Endothelial cell of umbilical vein (primary cell): ENCODE measurements around the gene UBE2Q2. TPM values are rescaled to one million over a fixed set of nuclear protein-coding genes. Genes with fewer than 3 reads are reported as not detected.
"Not testable (repeated sequence)": the region's sequence is repeated elsewhere in the genome, so short reads cannot be mapped to it uniquely, and the experiment has no call there.

Source experiments
- BruUV-seq: library from RNA; stranded (reverse); fragments of 400-500 nt; replicated peaks from 2 replicates; lab custom pipeline; 2021; lab: Mats Ljungman, UMichigan
- CTCF ChIA-PET: fragments of 300-600, 350-600 bp; sonication (Branson Sonifier 250); formaldehyde crosslinking; loops from one replicate; lab custom pipeline; 2021; ENCODE audit warnings: antibody characterized with exemption, inconsistent platforms; lab: Charles Lee
- POLR2A ChIA-PET: fragments of 300-600, 350-600 bp; sonication (Branson Sonifier 250); formaldehyde crosslinking; loops from one replicate; lab custom pipeline; 2021; ENCODE audit warnings: antibody characterized with exemption, inconsistent platforms; lab: Charles Lee
- DNase-seq: peaks from one replicate; pipeline ENCODE4 v3.0.0-alpha.2; 2011; ENCODE audit warnings: low read depth, low spot score
- FAIRE-seq: peaks from 2 replicates; lab custom pipeline; 2011; peaks lifted over from hg19 to GRCh38; lab: Jason Lieb, UNC
- H2AFZ ChIP-seq: 2 replicates; pipeline ENCODE4 v1.6.0; 2012; ENCODE audit warnings: low read depth, low read length, control low read depth, inconsistent platforms
- H3K27ac ChIP-seq: 2 replicates; pipeline ENCODE4 v1.5.1; 2011; ENCODE audit warnings: low read depth, mild to moderate bottlenecking, control low read depth, low read length, moderate library complexity; ENCODE audit not compliant: insufficient read depth
- H3K27me3 ChIP-seq, 2 experiments: 2 replicates each; pipeline versions ENCODE4 v1.6.0 to v1.6.1; 2011; ENCODE audit warnings: low read length in 2 of 2, mixed read lengths in 1 of 2; ENCODE audit not compliant: control insufficient read depth in 2 of 2, insufficient read depth in 2 of 2
- H3K36me3 ChIP-seq, 2 experiments: 2 replicates in 1 of 2; 3 replicates in 1 of 2; pipeline ENCODE4 v1.5.1; 2011; ENCODE audit warnings: low read length in 2 of 2, mild to moderate bottlenecking in 1 of 2, moderate library complexity in 1 of 2; ENCODE audit not compliant: control insufficient read depth in 2 of 2, insufficient read depth in 2 of 2; ENCODE audit errors: extremely low read depth in 1 of 2
- H3K4me1 ChIP-seq: 3 replicates; pipeline ENCODE4 v1.5.1; 2011; ENCODE audit warnings: mild to moderate bottlenecking, low read length; ENCODE audit not compliant: control insufficient read depth, insufficient read depth; ENCODE audit errors: extremely low read depth
- H3K4me2 ChIP-seq: 2 replicates; pipeline ENCODE4 v1.6.1; 2011; ENCODE audit warnings: low read length, control low read depth, mixed read lengths; ENCODE audit not compliant: insufficient read depth
- H3K4me3 ChIP-seq, 3 experiments: fragments of 200-600 bp in 1 of 3; sonication (generic), shearing (Covaris generic) in 1 of 3; replicated peaks in 1 of 3; 2 replicates each; pipeline ENCODE4 v1.5.1; 2011 to 2016; ENCODE audit warnings: control low read depth in 3 of 3, low read length in 3 of 3, mild to moderate bottlenecking in 2 of 3, inconsistent platforms in 1 of 3, low read depth in 1 of 3, moderate library complexity in 1 of 3; ENCODE audit not compliant: insufficient read depth in 1 of 3
- H3K79me2 ChIP-seq: 2 replicates; pipeline ENCODE4 v1.6.0; 2012; ENCODE audit warnings: low read length, inconsistent platforms; ENCODE audit not compliant: control insufficient read depth, insufficient read depth
- H3K9ac ChIP-seq: replicated peaks from 2 replicates; pipeline ENCODE3; 2011; ENCODE audit warnings: low read length, control low read depth; ENCODE audit not compliant: insufficient read depth; ENCODE audit errors: extremely low read depth
- H3K9me1 ChIP-seq: replicated peaks from 3 replicates; pipeline ENCODE4 v1.6.0; 2011; ENCODE audit warnings: mild to moderate bottlenecking, low read length; ENCODE audit not compliant: control insufficient read depth, insufficient read depth; ENCODE audit errors: extremely low read depth
- H3K9me3 ChIP-seq: replicated peaks from 2 replicates; pipeline ENCODE4 v1.5.1; 2012; ENCODE audit warnings: low read length, inconsistent platforms; ENCODE audit not compliant: control insufficient read depth, insufficient read depth
- H4K20me1 ChIP-seq: replicated peaks from 2 replicates; pipeline ENCODE3; 2011; ENCODE audit warnings: mild to moderate bottlenecking, low read length; ENCODE audit not compliant: control insufficient read depth, insufficient read depth; ENCODE audit errors: extremely low read depth
- CTCF ChIP-seq, 2 donors: IDR thresholded peaks; 1 replicate in 1 of 2; 2 replicates in 1 of 2; pipeline ENCODE4 v1.5.1; 2011; ENCODE audit warnings: low read length in 2 of 2, mild to moderate bottlenecking in 2 of 2, moderate library complexity in 2 of 2, control low read depth in 1 of 2, inconsistent platforms in 1 of 2, low read depth in 1 of 2; ENCODE audit not compliant: insufficient read depth in 1 of 2; ENCODE audit errors: extremely low read depth in 1 of 2
- EZH2 ChIP-seq: IDR thresholded peaks from 2 replicates; pipeline ENCODE4 v1.6.1; 2012; ENCODE audit warnings: borderline replicate concordance, low read depth, mild to moderate bottlenecking, moderate library complexity, low read length, inconsistent platforms; ENCODE audit not compliant: severe bottlenecking
- FOS ChIP-seq: IDR thresholded peaks from 2 replicates; pipeline ENCODE4 v1.6.1; 2011; ENCODE audit warnings: mild to moderate bottlenecking, low read length, moderate library complexity, borderline replicate concordance; ENCODE audit not compliant: insufficient read depth
- GATA2 ChIP-seq: IDR thresholded peaks from 2 replicates; pipeline ENCODE4 v1.7.0; 2011; ENCODE audit warnings: low read depth, mild to moderate bottlenecking, moderate library complexity, mixed read lengths, low read length; ENCODE audit not compliant: insufficient read length, insufficient read depth
- JUN ChIP-seq: IDR thresholded peaks from 2 replicates; pipeline ENCODE4 v1.6.1; 2011; ENCODE audit warnings: borderline replicate concordance, low read depth; ENCODE audit not compliant: insufficient read length, insufficient read depth
- MAX ChIP-seq: IDR thresholded peaks from 2 replicates; pipeline ENCODE4 v1.6.1; 2011; ENCODE audit not compliant: insufficient read depth, insufficient read length
- MYC ChIP-seq: IDR thresholded peaks from one replicate; pipeline ENCODE4 v1.6.1; 2011; ENCODE audit warnings: mild to moderate bottlenecking, low read depth, low read length
- POLR2A ChIP-seq: IDR thresholded peaks from 2 replicates; pipeline ENCODE4 v1.6.1; 2012; ENCODE audit warnings: low read depth, mild to moderate bottlenecking, control low read depth, low read length
- POLR2AphosphoS5 ChIP-seq: IDR thresholded peaks from 2 replicates; pipeline ENCODE4 v1.6.1; 2012; ENCODE audit warnings: low read depth, mild to moderate bottlenecking, control low read depth, low read length, moderate library complexity; ENCODE audit not compliant: insufficient read depth
- dilution Hi-C: fragments of 300-500 bp; cut with MboI; formaldehyde crosslinking; loops from one replicate; pipeline ENCODE4 v1.15.0; 2019; ENCODE audit warnings: low sequenced_read_pairs; ENCODE audit not compliant: extremely low pct_ligation_motif_present
- intact Hi-C: fragments of 100-400 bp; cut with micrococcal nuclease; formaldehyde crosslinking; loops from one replicate; pipeline ENCODE4 v1.10.0; 2022
- polyA plus RNA-seq, 4 experiments: library from polyadenylated mRNA; depleted of rRNA in 3 of 4; stranded (reverse) in 3 of 4; unstranded in 1 of 4; fragments of >200 nt; gene quantifications; 2 replicates each; pipeline versions ENCODE4 v1.2.1 to v1.2.3, GENCODE V29; 2011 to 2012; ENCODE audit warnings: missing spikeins in 1 of 4
- total RNA-seq: library from RNA; stranded (reverse); gene quantifications from 2 replicates; pipeline ENCODE4 v1.2.3, GENCODE V29; 2021

The UBE2Q2 gene
- total and polyA plus RNA-seq, 2 donors (not counting 3 experiments of a cell fraction or from before 2014, with no cell fraction given), result 12.9 to 32.8 TPM

GRCh38 chr15:75864213-75865059 is 21.2 kb downstream of the UBE2Q2 start:
- TF ChIP-seq EZH2 (no peak), FOS (no peak), MAX (no peak), CTCF (IDR thresholded peaks at IDR 0.05; ENCODE audit: extremely low read depth in 1 of 2, insufficient read depth in 1 of 2, low read depth in 1 of 2, low read length in 2 of 2) (no peak), POLR2A (no peak), POLR2AphosphoS5 (no peak), MYC (no peak), JUN (no peak), GATA2 (no peak)
- no peaks in the 10 kb centered on the region for H3K4me1 ChIP-seq
- FAIRE-seq, result no peak
- H4K20me1 ChIP-seq, result no peaks in the 10 kb centered on the region
- H3K27ac ChIP-seq, result no peak overlapping the region
- intact Hi-C loops, result no loop called here
- no peaks in the 10 kb centered on the region for H3K9me1 ChIP-seq
- dilution Hi-C loops, result no loop called here
- no peaks in the 10 kb centered on the region for H3K27me3 ChIP-seq
- no TSS peak for BruUV-seq
- no peak overlapping the region for H2AFZ ChIP-seq
- no peaks in the 10 kb centered on the region for H3K9me3 ChIP-seq
- peaks cover 2% of the 10 kb centered on the region in 2 experiments for H3K36me3 ChIP-seq
- POLR2A ChIA-PET, result no interaction called here
- H3K4me3 ChIP-seq, result no peak overlapping the region
- DNase-seq, result no peak
- peaks cover 23% of the 10 kb centered on the region for H3K79me2 ChIP-seq
- H3K4me2 ChIP-seq, result no peak overlapping the region
- CTCF ChIA-PET, result no interaction called here
- no peak overlapping the region for H3K9ac ChIP-seq

- dilution Hi-C loops, result not testable (repeated sequence)
These were observed 22.8 kb downstream of the UBE2Q2 start for GRCh38 chr15:75866045-75866444.

More at GRCh38 chr15:75866045-75866444, 22.8 kb downstream of the UBE2Q2 start:
- H3K9ac ChIP-seq, intact Hi-C loops, H3K27me3 ChIP-seq, H3K4me2 ChIP-seq, H3K9me3 ChIP-seq, CTCF ChIA-PET, H3K9me1 ChIP-seq, H3K4me3 ChIP-seq, FAIRE-seq, H3K27ac ChIP-seq, H3K4me1 ChIP-seq, BruUV-seq, H2AFZ ChIP-seq, POLR2A ChIA-PET, H4K20me1 ChIP-seq, DNase-seq, H3K36me3 ChIP-seq: not testable (repeated sequence)
- H3K79me2 ChIP-seq, result peaks cover 20% of the 10 kb centered on the region
